ENCODE data around the gene GUCD1. TPM values are rescaled to one million over a fixed set of nuclear protein-coding genes. Genes with fewer than 3 reads are reported as not detected.

The GUCD1 gene
- total RNA-seq, 4 donors from 2014 or later: 56.7 to 498 (median 277) TPM

GRCh38 chr22:24542641-24543040 lies 12.3 kb downstream of the GUCD1 start:
- no peak for TF ChIP-seq POLR2AphosphoS5 (IDR thresholded peaks at IDR 0.05)
- TF ChIP-seq CTCF (IDR thresholded peaks at IDR 0.05): no peak
- no peak for TF ChIP-seq EP300 (IDR thresholded peaks at IDR 0.05; ENCODE audit: low read depth)
- no peak for TF ChIP-seq POLR2A (IDR thresholded peaks at IDR 0.05)
- Histone ChIP-seq H3K4me1 (peaks cover 0 to 6% (median 2%) of the 10 kb centered on the region in 4 donors), H3K27ac (no peak overlapping the region), H3K36me3 (peaks cover 0 to 59% (median 26%) of the 10 kb centered on the region in 4 donors), H3K27me3 (no peaks in the 10 kb centered on the region), H3K4me3 (no peak overlapping the region), H3K9me3 (no peaks in the 10 kb centered on the region)
- WGBS, 2 donors (ENCODE audit: low coverage in 1 of 2): 89% methylated on average over 8 of the region's 9 CpGs; no CpG with 5 or more reads in 1 of the 2 donors
- in situ Hi-C loops (cut with MboI; ENCODE audit: low pct_ligation_motif_present in 1 of 4, low pct_unique_long_range_greater_than_20kb in 1 of 4, low sequenced_read_pairs in 3 of 4) (no loop called here), intact Hi-C loops (cut with DNase I; ENCODE audit: low total_unique reads) (no loop called here)
- no peak for DNase-seq

GRCh38 chr22:24541681-24542515 lies 13.0 kb downstream of the GUCD1 start:
- no peak for DNase-seq
- H3K9me3 ChIP-seq: no peaks in the 10 kb centered on the region
- H3K4me3 ChIP-seq: no peak overlapping the region
- WGBS, 2 donors (ENCODE audit: low coverage in 1 of 2): 79% methylated on average over 5 of the region's 6 CpGs; no CpG with 5 or more reads in 1 of the 2 donors
- in situ Hi-C loops (cut with MboI; ENCODE audit: low pct_ligation_motif_present in 1 of 4, low pct_unique_long_range_greater_than_20kb in 1 of 4, low sequenced_read_pairs in 3 of 4): no loop called here
- H3K27me3 ChIP-seq: no peaks in the 10 kb centered on the region
- H3K27ac ChIP-seq: no peak overlapping the region
- H3K4me1 ChIP-seq: peaks cover 0 to 6% (median 2%) of the 10 kb centered on the region in 4 donors
- intact Hi-C loops (cut with DNase I; ENCODE audit: low total_unique reads): no loop called here
- H3K36me3 ChIP-seq: peaks cover 0 to 51% (median 23%) of the 10 kb centered on the region in 4 donors
- TF ChIP-seq CTCF (IDR thresholded peaks at IDR 0.05): no peak
- TF ChIP-seq POLR2A (IDR thresholded peaks at IDR 0.05): no peak
- TF ChIP-seq POLR2AphosphoS5 (IDR thresholded peaks at IDR 0.05): no peak
- no peak for TF ChIP-seq EP300 (IDR thresholded peaks at IDR 0.05; ENCODE audit: low read depth)

- no peaks in the 10 kb centered on the region for H3K27me3 ChIP-seq
- in situ Hi-C loops (cut with MboI; ENCODE audit: low pct_ligation_motif_present in 1 of 4, low pct_unique_long_range_greater_than_20kb in 1 of 4, low sequenced_read_pairs in 3 of 4) (no loop called here), intact Hi-C loops (cut with DNase I; ENCODE audit: low total_unique reads) (no loop called here)
- TF ChIP-seq CTCF (IDR thresholded peaks at IDR 0.05) (no peak), EP300 (IDR thresholded peaks at IDR 0.05; ENCODE audit: low read depth) (no peak), POLR2AphosphoS5 (IDR thresholded peaks at IDR 0.05) (no peak), POLR2A (IDR thresholded peaks at IDR 0.05) (no peak)
- no peak overlapping the region for H3K4me3 ChIP-seq
- H3K4me1 ChIP-seq: peaks cover 0 to 6% (median 2%) of the 10 kb centered on the region in 4 donors
- H3K36me3 ChIP-seq: peaks cover 0 to 45% (median 18%) of the 10 kb centered on the region in 4 donors
- H3K27ac ChIP-seq: no peak overlapping the region
- DNase-seq: no peak
- no peaks in the 10 kb centered on the region for H3K9me3 ChIP-seq
- WGBS, 2 donors (ENCODE audit: low coverage in 1 of 2): 90% methylated on average over 2 of the region's 2 CpGs; no CpG with 5 or more reads in 1 of the 2 donors
Observed at GRCh38 chr22:24540470-24540869, 14.5 kb downstream of the GUCD1 start.

- 51% methylated on average over 3 of the region's 3 CpGs; no CpG with 5 or more reads in 1 of the 2 donors for WGBS, 2 donors (ENCODE audit: low coverage in 1 of 2)
- no peak for DNase-seq
Observed at GRCh38 chr22:24536089-24536488, 18.8 kb downstream of the GUCD1 start.

More at GRCh38 chr22:24536089-24536488, 18.8 kb downstream of the GUCD1 start:
- Histone ChIP-seq H3K4me3 (no peak overlapping the region), H3K9me3 (no peaks in the 10 kb centered on the region), H3K4me1 (no peaks in the 10 kb centered on the region), H3K27ac (no peak overlapping the region), H3K27me3 (no peaks in the 10 kb centered on the region), H3K36me3 (peaks cover 0 to 9% (median 5%) of the 10 kb centered on the region in 4 donors)
- intact Hi-C loops (cut with DNase I; ENCODE audit: low total_unique reads): no loop called here
- in situ Hi-C loops (cut with MboI; ENCODE audit: low pct_ligation_motif_present in 1 of 4, low pct_unique_long_range_greater_than_20kb in 1 of 4, low sequenced_read_pairs in 3 of 4): no loop called here
- no peak for TF ChIP-seq POLR2AphosphoS5 (IDR thresholded peaks at IDR 0.05)
- no peak for TF ChIP-seq EP300 (IDR thresholded peaks at IDR 0.05; ENCODE audit: low read depth)
- TF ChIP-seq POLR2A (IDR thresholded peaks at IDR 0.05): no peak
- no peak for TF ChIP-seq CTCF (IDR thresholded peaks at IDR 0.05)
